COLO668 (cell line): ENCODE data around the gene AGRN.

Experiments used
- DNase-seq: peaks from one replicate; lab custom pipeline; 2025; ENCODE audit not compliant: unreplicated experiment; lab: John Stamatoyannopoulos, UW

The AGRN gene

GRCh38 chr1:1079408-1080121 is 59.6 kb downstream of the AGRN start:
- DNase-seq: peak; percentile 82

GRCh38 chr1:1080122-1080757 is 60.3 kb downstream of the AGRN start:
- peak; percentile 77 for DNase-seq

GRCh38 chr1:1080951-1081310 is 61.0 kb downstream of the AGRN start:
- DNase-seq: no peak

GRCh38 chr1:1081311-1082238 is 61.7 kb downstream of the AGRN start:
- DNase-seq: no peak

- DNase-seq: no peak
Measured at GRCh38 chr1:1082239-1082775, 62.4 kb downstream of the AGRN start.

- no peak for DNase-seq
Measured at GRCh38 chr1:1082776-1083415, 63.0 kb downstream of the AGRN start.

GRCh38 chr1:1083416-1084371 is 63.8 kb downstream of the AGRN start:
- no peak for DNase-seq

- no peak for DNase-seq
Measured at GRCh38 chr1:1084372-1085170, 64.7 kb downstream of the AGRN start.

- DNase-seq: no peak
Measured at GRCh38 chr1:1085171-1085841, 65.4 kb downstream of the AGRN start.

GRCh38 chr1:1085911-1086841 is 66.3 kb downstream of the AGRN start:
- no peak for DNase-seq

GRCh38 chr1:1086911-1087341 is 67.0 kb downstream of the AGRN start:
- no peak for DNase-seq

GRCh38 chr1:1087351-1088028 is 67.6 kb downstream of the AGRN start:
- no peak for DNase-seq

GRCh38 chr1:1088029-1088800 is 68.3 kb downstream of the AGRN start:
- no peak for DNase-seq

GRCh38 chr1:1088801-1089680 is 69.1 kb downstream of the AGRN start:
- no peak for DNase-seq
